CD14-positive monocyte (primary cell): Measurements from ENCODE around the gene CNTLN. TPM values are rescaled to one million over a fixed set of nuclear protein-coding genes. Genes with fewer than 3 reads are reported as not detected.

ENCODE experiments used
- DNase-seq, 3 donors: peaks; one replicate each; pipeline ENCODE4 v3.0.0-alpha.2; 2011 to 2022
- H2AFZ ChIP-seq: 2 replicates; pipeline ENCODE4 v1.6.0; 2012; ENCODE audit warnings: mild to moderate bottlenecking, low read depth, low read length, inconsistent platforms; ENCODE audit not compliant: insufficient read depth, poor library complexity, severe bottlenecking
- H3K27ac ChIP-seq, 2 donors: 1 replicate in 1 of 2; 2 replicates in 1 of 2; pipeline ENCODE4 v1.5.1; 2012 to 2013; ENCODE audit warnings: low read length in 2 of 2, control low read depth in 1 of 2, inconsistent platforms in 1 of 2, low read depth in 1 of 2, mild to moderate bottlenecking in 1 of 2
- H3K27me3 ChIP-seq, 2 donors: one replicate each; pipeline versions ENCODE4 v1.6.0 to v1.6.1; 2011 to 2013; ENCODE audit warnings: low read length in 2 of 2; ENCODE audit not compliant: control insufficient read depth in 2 of 2, insufficient read depth in 2 of 2
- H3K36me3 ChIP-seq, 2 donors: replicated peaks in 1 of 2; 1 replicate in 1 of 2; 2 replicates in 1 of 2; pipeline versions ENCODE4 v1.5.1 to v1.6.1; 2012 to 2013; ENCODE audit warnings: low read length in 2 of 2, control low read depth in 1 of 2, inconsistent platforms in 1 of 2, mild to moderate bottlenecking in 1 of 2; ENCODE audit not compliant: insufficient read depth in 2 of 2, control insufficient read depth in 1 of 2
- H3K4me1 ChIP-seq, 2 donors: 1 replicate in 1 of 2; 2 replicates in 1 of 2; pipeline versions ENCODE4 v1.5.1 to v1.6.1; 2012 to 2013; ENCODE audit warnings: low read length in 2 of 2, control low read depth in 1 of 2, inconsistent platforms in 1 of 2, mild to moderate bottlenecking in 1 of 2, moderate library complexity in 1 of 2; ENCODE audit not compliant: insufficient read depth in 2 of 2, control insufficient read depth in 1 of 2
- H3K4me2 ChIP-seq: replicated peaks from 2 replicates; pipeline ENCODE3; 2012; ENCODE audit warnings: low read length, moderate library complexity, mild to moderate bottlenecking; ENCODE audit not compliant: poor library complexity, severe bottlenecking; ENCODE audit errors: extremely low read depth
- H3K4me3 ChIP-seq, 3 experiments: fragments of 200-600 bp in 1 of 3; sonication (generic) in 1 of 3; replicated peaks in 1 of 3; 1 replicate in 2 of 3; 2 replicates in 1 of 3; pipeline ENCODE4 v1.5.1; 2011 to 2013; ENCODE audit warnings: low read length in 3 of 3, mild to moderate bottlenecking in 3 of 3, control low read depth in 2 of 3, low read depth in 2 of 3, inconsistent platforms in 1 of 3, moderate library complexity in 1 of 3
- H3K79me2 ChIP-seq: 2 replicates; pipeline ENCODE4 v1.6.0; 2012; ENCODE audit warnings: mild to moderate bottlenecking, control low read depth, inconsistent platforms, low read length, moderate library complexity; ENCODE audit not compliant: insufficient read depth
- H3K9ac ChIP-seq: 2 replicates; pipeline ENCODE4 v1.6.0; 2017; ENCODE audit warnings: low read length, mild to moderate bottlenecking; ENCODE audit not compliant: insufficient read depth, poor library complexity, severe bottlenecking
- H3K9me3 ChIP-seq, 2 donors: replicated peaks in 1 of 2; 1 replicate in 1 of 2; 2 replicates in 1 of 2; pipeline versions ENCODE4 v1.5.1 to v1.6.1; 2012 to 2013; ENCODE audit warnings: low read length in 2 of 2, control low read depth in 1 of 2; ENCODE audit not compliant: control insufficient read depth in 1 of 2, insufficient read depth in 1 of 2
- H4K20me1 ChIP-seq: 2 replicates; pipeline ENCODE4 v1.6.0; 2012; ENCODE audit warnings: mild to moderate bottlenecking, low read length, control low read depth, moderate library complexity; ENCODE audit not compliant: insufficient read depth
- H3K27ac Mint-ChIP-seq, 7 donors: one replicate each; pipeline ENCODE4 v1.8.0; 2020; ENCODE audit warnings: mild to moderate bottlenecking in 7 of 7, mixed read lengths in 7 of 7, moderate library complexity in 6 of 7, inconsistent platforms in 2 of 7
- H3K27me3 Mint-ChIP-seq, 3 donors: one replicate each; pipeline ENCODE4 v1.8.0; 2021 to 2022; ENCODE audit warnings: low read depth in 3 of 3, mild to moderate bottlenecking in 3 of 3, mixed read lengths in 3 of 3, moderate library complexity in 3 of 3, inconsistent platforms in 1 of 3
- H3K36me3 Mint-ChIP-seq, 2 donors: one replicate each; pipeline ENCODE4 v1.8.0; 2020; ENCODE audit warnings: mixed read lengths in 2 of 2, inconsistent platforms in 1 of 2, mild to moderate bottlenecking in 1 of 2
- H3K4me1 Mint-ChIP-seq: one replicate; pipeline ENCODE4 v1.8.0; 2020; ENCODE audit warnings: mild to moderate bottlenecking, mixed read lengths
- H3K4me3 Mint-ChIP-seq, 2 donors: one replicate each; pipeline ENCODE4 v1.8.0; 2020; ENCODE audit warnings: mild to moderate bottlenecking in 2 of 2, mixed read lengths in 2 of 2, moderate library complexity in 1 of 2
- H3K9me3 Mint-ChIP-seq, 7 donors: one replicate each; pipeline ENCODE4 v1.8.0; 2020 to 2022; ENCODE audit warnings: mixed read lengths in 7 of 7, mild to moderate bottlenecking in 6 of 7, moderate library complexity in 6 of 7, inconsistent platforms in 2 of 7
- WGBS: methylation state at CpG from one replicate; pipeline ENCODE4 v1.1.5; 2013; ENCODE audit warnings: missing lambda C conversion rate; ENCODE audit not compliant: insufficient coverage; 5-methylcytosine and 5-hydroxymethylcytosine counted together
- intact Hi-C, 2 donors: fragments of 100-400 bp; cut with micrococcal nuclease; formaldehyde crosslinking; loops; one replicate each; pipeline versions ENCODE4 v1.15.0 to v1.15.1; 2023
- polyA plus RNA-seq, 3 donors: library from polyadenylated mRNA; depleted of rRNA in 1 of 3; unstranded in 2 of 3; stranded (reverse) in 1 of 3; fragments of 300-500 nt in 2 of 3; fragments of >200 nt in 1 of 3; fragmentation: Illumina TruSeq in 2 of 3; gene quantifications; 1 replicate in 2 of 3; 2 replicates in 1 of 3; pipeline ENCODE4 v1.2.3, GENCODE V29; 2012 to 2021
- TF ChIP-seq, protein P1 (sequence below): fragments of 200-600 bp; IDR thresholded peaks from one replicate; pipeline ENCODE4 v1.8.0; 2022; ENCODE audit warnings: antibody characterized with exemption, mild to moderate bottlenecking

The CNTLN gene
- polyA plus RNA-seq, 3 donors, result 2.2 to 5.6 (median 4.0) TPM

DNA sequence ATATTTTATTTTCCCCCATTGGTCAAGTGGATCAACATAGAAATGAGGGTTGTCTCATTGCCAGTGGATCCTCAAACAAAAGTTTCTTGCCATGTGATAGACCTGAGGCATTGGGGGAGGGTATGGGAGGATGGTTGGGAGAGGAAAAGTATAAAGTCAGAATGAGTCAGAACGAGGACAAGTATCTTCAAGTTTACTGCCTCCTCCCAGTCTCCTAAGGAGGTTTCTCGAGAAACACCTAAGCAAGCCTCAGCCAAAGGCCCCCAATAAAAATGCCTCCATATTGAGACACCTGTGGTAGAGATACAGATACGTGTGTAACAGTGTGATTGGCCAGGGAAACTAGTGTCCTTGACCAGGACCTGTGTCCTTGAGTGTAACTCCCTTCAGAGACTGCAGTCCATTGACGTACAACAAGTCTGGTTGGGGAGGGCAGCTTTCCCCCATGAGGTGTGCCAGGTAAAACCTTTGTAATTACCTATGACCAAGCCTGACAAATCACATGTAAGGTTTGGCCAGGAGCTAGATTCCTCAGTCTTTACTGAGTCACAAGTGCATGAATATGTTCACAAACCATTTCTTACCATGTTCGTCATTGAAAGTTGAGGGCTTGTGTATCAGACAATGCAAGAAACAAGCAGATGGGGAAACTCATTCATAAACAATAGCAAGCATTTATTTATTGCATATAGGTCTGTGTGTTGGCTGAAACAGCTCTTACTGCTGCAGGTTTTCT lies 245.5 kb downstream of the CNTLN start:
- peaks cover 3 to 20% of the 10 kb centered on the region in 2 donors for H3K36me3 Mint-ChIP-seq
- no peak overlapping the region for H3K4me3 Mint-ChIP-seq
- Histone ChIP-seq H2AFZ (no peak overlapping the region), H3K79me2 (no peaks in the 10 kb centered on the region), H3K4me1 (no peaks in the 10 kb centered on the region), H3K27ac (no peak overlapping the region), H3K9ac (no peak overlapping the region), H3K27me3 (no peaks in the 10 kb centered on the region), H3K9me3 (peaks cover 4% of the 10 kb centered on the region in 2 donors), H4K20me1 (no peaks in the 10 kb centered on the region), H3K4me2 (no peak overlapping the region), H3K4me3 (no peak overlapping the region), H3K36me3 (no peaks in the 10 kb centered on the region)
- intact Hi-C loops, result no loop called here
- H3K9me3 Mint-ChIP-seq, result peaks cover 0 to 8% (median 7%) of the 10 kb centered on the region in 7 donors
- H3K4me1 Mint-ChIP-seq, result no peaks in the 10 kb centered on the region
- TF ChIP-seq, protein P1, sequence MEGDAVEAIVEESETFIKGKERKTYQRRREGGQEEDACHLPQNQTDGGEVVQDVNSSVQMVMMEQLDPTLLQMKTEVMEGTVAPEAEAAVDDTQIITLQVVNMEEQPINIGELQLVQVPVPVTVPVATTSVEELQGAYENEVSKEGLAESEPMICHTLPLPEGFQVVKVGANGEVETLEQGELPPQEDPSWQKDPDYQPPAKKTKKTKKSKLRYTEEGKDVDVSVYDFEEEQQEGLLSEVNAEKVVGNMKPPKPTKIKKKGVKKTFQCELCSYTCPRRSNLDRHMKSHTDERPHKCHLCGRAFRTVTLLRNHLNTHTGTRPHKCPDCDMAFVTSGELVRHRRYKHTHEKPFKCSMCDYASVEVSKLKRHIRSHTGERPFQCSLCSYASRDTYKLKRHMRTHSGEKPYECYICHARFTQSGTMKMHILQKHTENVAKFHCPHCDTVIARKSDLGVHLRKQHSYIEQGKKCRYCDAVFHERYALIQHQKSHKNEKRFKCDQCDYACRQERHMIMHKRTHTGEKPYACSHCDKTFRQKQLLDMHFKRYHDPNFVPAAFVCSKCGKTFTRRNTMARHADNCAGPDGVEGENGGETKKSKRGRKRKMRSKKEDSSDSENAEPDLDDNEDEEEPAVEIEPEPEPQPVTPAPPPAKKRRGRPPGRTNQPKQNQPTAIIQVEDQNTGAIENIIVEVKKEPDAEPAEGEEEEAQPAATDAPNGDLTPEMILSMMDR, result no peak
- H3K27ac Mint-ChIP-seq, result no peak overlapping the region
- DNase-seq, result no peak
- H3K27me3 Mint-ChIP-seq, result no peaks in the 10 kb centered on the region
- WGBS, result 92% methylated on average over 2 of the region's 5 CpGs

DNA sequence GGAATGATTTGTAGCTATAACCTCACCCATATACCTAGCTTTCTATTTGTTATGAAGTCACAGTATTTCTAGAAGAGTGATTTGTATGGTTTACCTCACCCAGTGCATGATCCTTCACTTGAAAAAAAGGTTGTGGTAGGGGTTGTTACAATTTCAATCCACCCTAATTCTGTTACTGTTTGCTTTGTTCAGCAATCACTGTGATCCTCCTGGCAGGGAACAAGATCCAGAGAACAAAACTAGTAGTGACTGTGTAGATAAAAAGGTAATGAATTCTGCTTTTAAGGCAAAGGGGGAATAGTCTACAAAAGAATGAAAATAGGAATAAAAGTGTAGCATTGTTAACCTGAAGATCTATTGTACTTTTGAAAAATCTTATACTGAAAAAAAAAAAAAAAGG lies 252.7 kb downstream of the CNTLN start:
- H3K9ac ChIP-seq, result no peak overlapping the region
- H3K4me3 ChIP-seq, result no peak overlapping the region
- no peaks in the 10 kb centered on the region for H3K4me1 ChIP-seq
- H4K20me1 ChIP-seq, result no peaks in the 10 kb centered on the region
- intact Hi-C loops, result no loop called here
- peaks cover 0 to 2% (median 0%) of the 10 kb centered on the region in 7 donors for H3K9me3 Mint-ChIP-seq
- no peak overlapping the region for H3K4me3 Mint-ChIP-seq
- H3K4me2 ChIP-seq, result no peak overlapping the region
- H3K9me3 ChIP-seq, result no peaks in the 10 kb centered on the region
- no peaks in the 10 kb centered on the region for H3K27me3 ChIP-seq
- no peak overlapping the region for H2AFZ ChIP-seq
- no peaks in the 10 kb centered on the region for H3K79me2 ChIP-seq
- no peaks in the 10 kb centered on the region for H3K27me3 Mint-ChIP-seq
- TF ChIP-seq, protein P1, result no peak
- no peak for DNase-seq
- H3K27ac Mint-ChIP-seq, result no peak overlapping the region
- H3K4me1 Mint-ChIP-seq, result no peaks in the 10 kb centered on the region
- H3K36me3 ChIP-seq, result no peaks in the 10 kb centered on the region
- H3K36me3 Mint-ChIP-seq, result peaks cover 7 to 16% of the 10 kb centered on the region in 2 donors
- no peak overlapping the region for H3K27ac ChIP-seq
